RCC 7860 (cell line): ENCODE results near the gene GNAS-AS1.

Experiments used
- DNase-seq: peaks from one replicate; pipeline ENCODE4 v3.0.0-alpha.2; 2015; ENCODE audit warnings: low spot score
- FAIRE-seq: peaks from 2 replicates; lab custom pipeline; 2012; peaks lifted over from hg19 to GRCh38; lab: Jason Lieb, UNC

GNAS-AS1 gene

GRCh38 chr20:58787211-58788005 is 63.3 kb downstream of the GNAS-AS1 start:
- FAIRE-seq (no peak), DNase-seq (no peak)

- FAIRE-seq (no peak), DNase-seq (no peak)
Measured at GRCh38 chr20:58784321-58785074, 66.2 kb downstream of the GNAS-AS1 start.

DNA sequence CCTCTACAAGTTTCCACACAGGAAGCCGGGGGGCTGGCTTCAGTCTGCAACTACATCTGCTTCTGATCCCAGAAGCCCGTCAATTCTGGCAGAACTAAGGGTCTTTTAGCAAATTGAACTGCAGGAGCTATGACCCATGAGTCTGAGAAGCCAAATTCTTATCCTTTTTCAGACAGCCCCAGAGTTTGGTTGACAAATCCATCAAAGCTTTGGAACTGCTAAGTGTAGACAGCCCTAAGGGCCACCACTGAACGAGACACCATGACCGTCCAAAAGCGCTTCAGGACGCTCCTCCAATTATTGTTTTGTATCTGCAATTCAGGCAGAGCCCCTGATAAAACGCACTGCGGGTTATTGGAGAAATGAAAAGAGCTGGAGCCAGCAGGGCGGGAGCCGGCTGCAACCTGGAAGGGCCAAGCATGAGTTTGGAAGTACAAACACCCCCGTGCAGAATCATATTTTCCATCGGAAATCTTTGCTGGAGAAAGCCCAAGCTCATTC is 67.1 kb downstream of the GNAS-AS1 start:
- DNase-seq (no peak), FAIRE-seq (no peak)

DNA sequence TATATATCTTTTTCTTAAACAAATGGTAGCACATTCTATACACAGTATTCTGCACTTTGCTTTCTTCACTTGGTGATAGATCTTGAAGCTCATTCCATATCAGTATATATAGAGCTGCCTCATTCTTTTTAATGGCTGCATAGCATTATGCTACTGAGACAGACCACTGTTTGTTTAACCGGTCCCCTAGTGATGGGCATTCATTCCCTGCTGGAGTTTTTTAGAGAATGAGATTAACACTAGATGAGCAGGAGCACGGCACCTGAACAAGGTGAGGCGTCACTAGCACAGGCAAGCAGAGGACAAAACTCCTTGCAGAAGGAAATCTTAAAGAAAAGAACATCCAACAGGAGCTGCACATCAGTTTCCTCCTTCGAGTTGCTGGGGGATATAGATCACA is 69.6 kb downstream of the GNAS-AS1 start:
- DNase-seq (no peak), FAIRE-seq (no peak)

DNA sequence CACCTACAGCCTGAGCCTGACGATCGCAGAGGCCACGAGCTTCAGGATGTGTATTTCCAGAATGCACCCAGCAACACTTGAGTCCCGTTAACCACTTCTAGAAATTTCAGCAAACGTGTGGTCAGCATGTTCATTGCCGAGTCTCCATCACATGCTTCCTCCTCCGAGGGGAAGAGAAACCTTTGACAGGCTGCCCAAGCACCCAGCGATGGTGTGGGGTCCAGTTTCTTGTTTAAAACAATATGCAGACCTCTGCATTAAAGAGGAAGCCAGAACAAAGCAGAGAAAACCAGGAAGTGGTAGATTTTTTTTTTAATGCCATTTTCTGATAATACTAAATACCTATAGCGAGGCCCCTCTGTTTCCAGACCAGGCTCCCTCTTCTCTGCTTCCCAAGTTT is 71.9 kb downstream of the GNAS-AS1 start:
- FAIRE-seq: no peak

GRCh38 chr20:58777657-58778056 is 73.0 kb downstream of the GNAS-AS1 start:
- DNase-seq: no peak
- FAIRE-seq: no peak

More for the DNA sequence above, 71.9 kb downstream of the GNAS-AS1 start:
- no peak for DNase-seq

GRCh38 chr20:58776109-58776508 is 74.6 kb downstream of the GNAS-AS1 start:
- DNase-seq (no peak), FAIRE-seq (no peak)

GRCh38 chr20:58775371-58775770 is 75.3 kb downstream of the GNAS-AS1 start:
- FAIRE-seq (no peak), DNase-seq (no peak)

- no peak for DNase-seq
- FAIRE-seq: no peak
Measured at GRCh38 chr20:58774667-58775263, 75.9 kb downstream of the GNAS-AS1 start.

DNA sequence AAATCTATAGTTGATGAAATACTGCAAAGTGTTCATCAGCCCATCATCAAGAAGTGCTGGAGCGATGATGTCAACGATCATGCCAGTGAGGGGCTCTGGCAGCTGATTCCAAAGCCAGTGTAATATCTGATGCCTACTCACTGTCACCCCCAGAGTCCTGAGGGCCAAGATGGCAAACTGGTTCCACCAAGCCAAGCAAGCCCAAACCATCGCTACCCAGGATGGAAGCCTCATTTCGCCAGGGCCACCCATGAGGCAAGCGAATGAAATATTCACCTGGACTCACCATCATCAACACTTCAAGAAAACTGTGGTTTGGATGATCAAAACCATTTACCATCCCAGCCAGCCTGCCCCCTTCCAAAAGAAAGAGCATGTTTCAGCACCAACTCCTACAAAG is 76.5 kb downstream of the GNAS-AS1 start:
- no peak for DNase-seq
- FAIRE-seq: no peak

DNA sequence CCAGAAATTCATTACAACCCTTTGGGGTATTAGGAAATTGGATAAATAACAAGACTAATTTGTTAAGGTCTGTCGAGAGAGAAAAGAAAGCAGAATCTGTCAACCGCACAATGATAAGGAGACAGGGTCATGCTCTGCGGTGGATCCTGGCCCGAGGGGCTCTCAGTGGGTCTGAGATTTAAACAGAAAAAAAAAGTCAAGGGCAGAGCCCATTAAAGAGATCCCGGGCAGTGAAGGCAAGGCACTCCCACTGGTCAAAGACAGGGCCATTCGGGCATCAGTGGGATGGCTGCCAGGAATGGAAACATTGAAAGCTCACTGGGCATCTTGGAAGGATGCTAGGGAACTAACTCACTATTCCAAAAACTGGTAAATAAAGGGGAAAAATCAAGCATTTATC is 77.9 kb downstream of the GNAS-AS1 start:
- DNase-seq (no peak), FAIRE-seq (no peak)
